NCI-H1436 (cell line): Measurements from ENCODE around the gene LIN52.

Source experiments
- DNase-seq: peaks from one replicate; lab custom pipeline; 2025; lab: John Stamatoyannopoulos, UW

Gene LIN52

GRCh38 chr14:74237441-74237840 lies 152.7 kb downstream of the LIN52 start:
- DNase-seq, result no peak

GRCh38 chr14:74238974-74239847 lies 154.5 kb downstream of the LIN52 start, which contains the start of gene VSX2:
Gene VSX2 (plus strand): TSS chr14:74239449. CDS start chr14:74239562, 113 bp downstream.
- no peak for DNase-seq

- no peak for DNase-seq
Observed at GRCh38 chr14:74239848-74240793, 155.4 kb downstream of the LIN52 start.

DNA sequence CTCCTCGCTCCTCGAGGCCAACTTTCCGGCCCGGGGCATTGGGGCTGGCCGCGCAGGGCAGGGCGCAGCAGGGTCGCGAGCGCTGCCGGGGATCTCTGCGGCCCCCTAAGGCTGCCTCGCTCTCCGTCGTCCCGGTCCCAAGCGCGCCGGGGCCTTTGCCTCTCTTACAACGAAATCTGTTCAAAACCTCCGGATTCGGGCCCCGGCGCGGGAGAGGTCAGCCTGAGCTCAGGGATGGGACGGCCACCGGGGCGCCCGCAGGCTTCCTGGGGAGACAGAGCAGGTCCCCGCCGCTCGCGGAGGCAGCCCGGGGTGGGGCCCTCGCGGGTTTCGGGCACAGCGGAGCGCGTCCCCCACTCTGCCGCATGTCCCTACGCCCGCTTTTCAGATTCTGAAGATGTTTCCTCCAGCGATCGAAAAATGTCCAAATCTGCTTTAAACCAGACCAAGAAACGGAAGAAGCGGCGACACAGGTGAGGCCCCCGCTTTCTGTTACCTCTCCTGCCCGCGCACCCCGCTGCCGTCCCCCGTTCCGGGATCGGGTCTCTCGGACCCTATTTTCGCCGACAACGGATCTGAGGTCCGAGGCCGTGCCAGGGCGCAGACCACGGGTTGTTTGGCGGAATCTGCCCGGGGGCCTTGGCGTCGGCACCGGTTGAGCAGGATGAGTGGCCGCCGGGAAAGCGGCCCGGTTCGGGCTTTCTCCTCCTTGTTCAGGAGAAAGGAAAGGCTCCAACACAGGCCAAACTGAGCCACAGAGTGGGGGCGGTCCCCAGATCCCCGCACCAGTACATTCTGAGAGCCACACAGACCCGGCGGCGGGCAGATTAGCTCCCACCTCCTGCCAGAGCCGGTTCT lies 156.3 kb downstream of the LIN52 start:
- no peak for DNase-seq

DNA sequence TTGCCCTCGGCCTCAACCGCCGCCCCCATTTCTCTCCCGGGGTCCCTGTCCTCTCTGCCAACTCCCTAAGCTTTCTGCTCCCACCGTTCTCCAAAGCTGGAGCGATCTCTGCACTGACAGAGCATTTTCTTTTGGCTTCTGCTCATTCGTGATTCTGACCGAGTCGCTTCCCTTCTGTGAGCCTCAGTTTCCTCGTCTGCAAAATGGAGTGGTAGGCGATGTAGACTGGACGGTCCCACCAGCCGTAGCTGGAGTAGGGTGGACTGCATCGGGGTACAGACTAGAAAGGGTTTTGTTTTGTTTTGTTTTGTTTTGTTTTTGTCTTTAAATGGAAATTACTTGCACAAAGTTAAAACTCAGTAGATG lies 156.9 kb downstream of the LIN52 start:
- no peak for DNase-seq

DNA sequence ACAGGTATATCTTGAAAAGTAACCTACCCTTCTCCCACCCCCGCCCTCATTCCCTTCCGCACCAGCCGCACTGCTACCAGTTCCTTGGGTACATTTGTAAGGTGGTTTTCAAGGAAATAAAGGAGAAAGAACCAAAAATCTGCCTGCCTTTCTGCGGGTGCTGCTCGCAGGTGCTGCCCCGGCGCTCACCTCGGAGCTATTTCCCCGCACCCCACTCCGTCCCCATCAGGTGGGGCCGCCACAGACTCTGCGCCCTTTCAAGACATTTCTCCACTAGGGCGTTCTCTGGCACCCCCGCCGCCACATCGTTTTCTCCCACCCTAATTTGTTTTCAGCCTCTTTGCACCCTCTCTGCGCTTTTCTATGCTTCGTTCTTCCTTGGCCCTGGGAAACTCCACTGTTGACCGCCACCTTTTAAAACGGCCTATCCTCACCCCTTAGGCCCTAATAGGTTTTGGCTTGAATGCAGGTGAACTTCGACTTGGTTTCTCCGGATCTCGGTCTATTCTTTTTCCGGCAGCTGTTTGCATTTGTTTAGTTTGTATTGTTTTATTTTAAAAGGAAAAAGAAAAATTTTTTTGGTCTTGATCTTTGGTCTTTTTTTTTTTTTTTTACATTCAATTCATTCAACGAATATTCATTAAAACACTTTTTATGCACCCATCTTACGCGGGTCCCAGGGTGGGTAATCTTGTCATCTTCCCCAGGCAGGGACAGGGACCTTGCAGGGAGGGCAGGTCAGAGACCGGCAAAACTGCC lies 157.4 kb downstream of the LIN52 start:
- no peak for DNase-seq

GRCh38 chr14:74242780-74243042 lies 158.0 kb downstream of the LIN52 start:
- DNase-seq, result no peak

DNA sequence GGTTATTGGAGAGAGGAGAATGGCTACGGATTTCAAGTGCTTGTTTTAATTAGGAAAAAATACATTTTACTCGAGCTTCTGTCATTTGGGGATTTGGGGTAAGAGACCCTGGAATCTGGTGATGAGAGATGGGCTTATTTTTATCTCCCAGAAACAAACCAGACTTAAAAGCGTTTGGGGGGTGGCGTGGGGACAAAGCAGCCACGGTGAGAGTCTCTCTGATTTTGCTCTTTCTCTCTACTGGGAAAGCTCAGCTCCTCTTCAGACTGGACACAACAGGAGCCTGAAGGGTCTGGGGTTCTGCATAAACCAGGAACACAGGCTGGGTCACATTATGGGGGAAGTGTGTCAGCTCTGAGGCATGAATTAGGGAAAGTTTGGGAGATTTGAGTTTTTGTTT lies 158.3 kb downstream of the LIN52 start:
- DNase-seq, result no peak

- DNase-seq, result no peak
Observed at GRCh38 chr14:74244115-74244514, 159.4 kb downstream of the LIN52 start.

DNA sequence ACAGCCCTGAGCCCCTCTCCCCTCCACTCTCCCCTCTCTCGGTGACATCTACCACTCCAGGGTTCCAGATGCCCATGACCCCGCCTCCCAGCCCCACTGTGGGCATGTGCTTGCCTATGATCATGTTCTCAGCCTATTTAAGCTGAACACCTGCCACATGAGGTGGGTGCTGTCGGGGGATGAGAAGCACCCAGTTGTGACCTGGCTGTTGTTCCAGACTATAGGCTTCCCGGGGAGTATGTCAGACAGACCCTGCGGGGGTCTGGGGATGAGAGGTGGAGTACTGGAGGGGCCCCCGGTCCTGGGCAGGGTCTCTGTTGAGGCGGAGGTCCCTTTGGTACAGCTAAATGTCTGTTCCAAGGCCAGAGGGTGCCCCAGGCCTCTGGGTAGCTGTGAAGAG lies 160.5 kb downstream of the LIN52 start:
- DNase-seq, result no peak

DNA sequence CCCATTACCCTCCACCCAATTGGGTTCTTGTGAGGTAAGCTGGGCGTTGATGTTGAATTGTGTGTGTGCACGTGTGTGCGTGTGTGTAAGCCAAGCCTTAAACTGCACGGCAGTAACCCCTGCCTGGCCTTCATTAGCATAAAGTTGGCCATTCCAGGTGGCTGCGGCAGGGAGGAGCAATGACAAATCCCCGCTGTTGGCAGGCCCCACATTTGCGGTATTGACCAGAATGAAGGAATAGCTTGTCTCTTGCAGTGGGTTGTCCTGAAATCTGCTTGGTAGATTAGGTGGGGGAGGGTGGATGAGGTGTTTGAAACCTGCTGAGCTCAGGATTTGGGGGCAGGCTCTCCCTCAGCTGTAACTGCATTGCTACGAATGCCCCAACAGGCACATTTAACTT lies 161.8 kb downstream of the LIN52 start:
- DNase-seq, result no peak

GRCh38 chr14:74248017-74248416 lies 163.3 kb downstream of the LIN52 start:
- no peak for DNase-seq

- no peak for DNase-seq
Observed at GRCh38 chr14:74249433-74250375, 164.9 kb downstream of the LIN52 start.
